SK-N-SH treated with all-trans-retinoic acid at 6 μM for 48 hours (cell line): Measurements from ENCODE around the gene UTS2.

Source experiments
- ATAC-seq: fragments of 200-7000 bp; cut with Tn5 transposase; 3 replicates; pipeline ENCODE4 v1.9.1; 2020; ENCODE audit warnings: mild to moderate bottlenecking, moderate library complexity
- ARNTL ChIP-seq: fragments of 450-650 bp; formaldehyde crosslinking; IDR thresholded peaks from 2 replicates; pipeline ENCODE4 v1.5.0; 2020; ENCODE audit warnings: low read depth, mild to moderate bottlenecking, moderate library complexity, borderline replicate concordance
- BACH2 ChIP-seq: fragments of 250-450 bp; sonication (Bioruptor Pico); IDR thresholded peaks from 2 replicates; pipeline ENCODE4 v1.9.0; 2021; ENCODE audit warnings: mild to moderate bottlenecking, borderline replicate concordance
- CSDC2 ChIP-seq: fragments of 250-450 bp; sonication (Bioruptor Pico); IDR thresholded peaks from 2 replicates; pipeline ENCODE4 v1.5.0; 2020; ENCODE audit warnings: mild to moderate bottlenecking, moderate library complexity
- ESRRG ChIP-seq: fragments of 250-450 bp; sonication (Bioruptor Pico); IDR thresholded peaks from 2 replicates; pipeline ENCODE4 v1.6.1; 2021; ENCODE audit warnings: mild to moderate bottlenecking
- GLIS3 ChIP-seq: fragments of 250-450 bp; sonication (Bioruptor Pico); IDR thresholded peaks from 2 replicates; pipeline ENCODE4 v1.5.0; 2020; ENCODE audit warnings: mild to moderate bottlenecking, moderate library complexity
- ISL1 ChIP-seq: fragments of 250-450 bp; sonication (Bioruptor Pico); IDR thresholded peaks from 2 replicates; pipeline ENCODE4 v2.1.2; 2022; ENCODE audit warnings: mild to moderate bottlenecking, moderate library complexity
- OSR1 ChIP-seq: fragments of 250-450 bp; sonication (Bioruptor Pico); IDR thresholded peaks from 2 replicates; pipeline ENCODE4 v1.8.0; 2022; ENCODE audit warnings: moderate library complexity, mild to moderate bottlenecking, inconsistent platforms
- POU6F1 ChIP-seq: fragments of 250-450 bp; sonication (Bioruptor Pico); IDR thresholded peaks from 2 replicates; pipeline ENCODE4 v1.8.0; 2021; ENCODE audit warnings: low read depth, mild to moderate bottlenecking, moderate library complexity, borderline replicate concordance
- PPARA ChIP-seq: fragments of 250-450 bp; sonication (Bioruptor Pico); IDR thresholded peaks from 2 replicates; pipeline ENCODE4 v1.5.0; 2020; ENCODE audit warnings: mild to moderate bottlenecking, borderline replicate concordance
- RARB ChIP-seq: fragments of 250-450 bp; sonication (Bioruptor Pico); IDR thresholded peaks from 2 replicates; pipeline ENCODE4 v1.8.0; 2021; ENCODE audit warnings: mild to moderate bottlenecking, moderate library complexity
- SNAI2 ChIP-seq: fragments of 250-450 bp; sonication (Bioruptor Pico); IDR thresholded peaks from 2 replicates; pipeline ENCODE4 v1.5.0; 2020; ENCODE audit warnings: mild to moderate bottlenecking, moderate library complexity
- TCF4 ChIP-seq: fragments of 250-450 bp; sonication (Bioruptor Pico); IDR thresholded peaks from 2 replicates; pipeline ENCODE4 v1.8.0; 2021; ENCODE audit warnings: mild to moderate bottlenecking, moderate library complexity, borderline replicate concordance
- TOX ChIP-seq: fragments of 250-450 bp; sonication (Bioruptor Pico); IDR thresholded peaks from 2 replicates; pipeline ENCODE4 v1.8.0; 2021; ENCODE audit warnings: mild to moderate bottlenecking, moderate library complexity, borderline replicate concordance
- TSHZ2 ChIP-seq: fragments of 250-450 bp; sonication (Bioruptor Pico); IDR thresholded peaks from 2 replicates; pipeline ENCODE4 v1.5.0; 2020; ENCODE audit warnings: mild to moderate bottlenecking, moderate library complexity
- ZC3H10 ChIP-seq: fragments of 250-450 bp; sonication (Bioruptor Pico); IDR thresholded peaks from 2 replicates; pipeline ENCODE4 v1.5.1; 2021; ENCODE audit warnings: mild to moderate bottlenecking, moderate library complexity
- ZFP3 ChIP-seq: fragments of 250-450 bp; sonication (Bioruptor Pico); IDR thresholded peaks from 2 replicates; pipeline ENCODE4 v1.5.0; 2020; ENCODE audit warnings: mild to moderate bottlenecking, moderate library complexity
- ZFP30 ChIP-seq: fragments of 450-650 bp; formaldehyde crosslinking; IDR thresholded peaks from 2 replicates; pipeline ENCODE4 v1.5.0; 2022; ENCODE audit warnings: mild to moderate bottlenecking, moderate library complexity
- ZNF565 ChIP-seq: fragments of 450-650 bp; formaldehyde crosslinking; conservative IDR thresholded peaks from 2 replicates; pipeline ENCODE4 v1.5.0; 2020; ENCODE audit warnings: low read depth, mild to moderate bottlenecking, moderate library complexity
- ZNF70 ChIP-seq: fragments of 450-650 bp; formaldehyde crosslinking; IDR thresholded peaks from 2 replicates; pipeline ENCODE4 v1.5.0; 2020; ENCODE audit warnings: mild to moderate bottlenecking, moderate library complexity
- ZNF8 ChIP-seq: fragments of 450-650 bp; formaldehyde crosslinking; IDR thresholded peaks from 2 replicates; pipeline ENCODE4 v1.5.0; 2020; ENCODE audit warnings: mild to moderate bottlenecking, moderate library complexity
- TF ChIP-seq, protein P1 (sequence below): fragments of 250-450 bp; sonication (Bioruptor Pico); IDR thresholded peaks from 2 replicates; pipeline ENCODE4 v1.5.1; 2020; ENCODE audit warnings: low read depth, mild to moderate bottlenecking, moderate library complexity
- TF ChIP-seq, protein P2 (sequence below): fragments of 250-450 bp; sonication (Bioruptor Pico); IDR thresholded peaks from 2 replicates; pipeline ENCODE4 v1.5.1; 2021; ENCODE audit warnings: mild to moderate bottlenecking, moderate library complexity
- TF ChIP-seq, protein P3 (sequence below): fragments of 250-450 bp; sonication (Bioruptor Pico); IDR thresholded peaks from 2 replicates; pipeline ENCODE4 v1.8.0; 2020; ENCODE audit warnings: mild to moderate bottlenecking, moderate library complexity, borderline replicate concordance

Gene UTS2

GRCh38 chr1:7863756-7864328, 11.0 kb upstream of the UTS2 start:
- no peak for TF ChIP-seq SNAI2
- TF ChIP-seq TOX (CRISPR knock-in tag), result no peak
- no peak for TF ChIP-seq POU6F1 (CRISPR knock-in tag)
- TF ChIP-seq ZFP30 (CRISPR knock-in tag), result no peak
- TF ChIP-seq PPARA, result no peak
- TF ChIP-seq, protein P1, sequence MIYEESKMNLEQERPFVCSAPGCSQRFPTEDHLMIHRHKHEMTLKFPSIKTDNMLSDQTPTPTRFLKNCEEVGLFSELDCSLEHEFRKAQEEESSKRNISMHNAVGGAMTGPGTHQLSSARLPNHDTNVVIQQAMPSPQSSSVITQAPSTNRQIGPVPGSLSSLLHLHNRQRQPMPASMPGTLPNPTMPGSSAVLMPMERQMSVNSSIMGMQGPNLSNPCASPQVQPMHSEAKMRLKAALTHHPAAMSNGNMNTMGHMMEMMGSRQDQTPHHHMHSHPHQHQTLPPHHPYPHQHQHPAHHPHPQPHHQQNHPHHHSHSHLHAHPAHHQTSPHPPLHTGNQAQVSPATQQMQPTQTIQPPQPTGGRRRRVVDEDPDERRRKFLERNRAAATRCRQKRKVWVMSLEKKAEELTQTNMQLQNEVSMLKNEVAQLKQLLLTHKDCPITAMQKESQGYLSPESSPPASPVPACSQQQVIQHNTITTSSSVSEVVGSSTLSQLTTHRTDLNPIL (CRISPR knock-in tag), result no peak
- TF ChIP-seq TSHZ2, result no peak
- TF ChIP-seq RARB (CRISPR knock-in tag), result no peak
- TF ChIP-seq ARNTL (CRISPR knock-in tag), result no peak
- TF ChIP-seq GLIS3 (CRISPR knock-in tag), result no peak
- TF ChIP-seq ISL1 (CRISPR knock-in tag), result no peak
- TF ChIP-seq ZNF8 (CRISPR knock-in tag), result no peak
- no peak for TF ChIP-seq CSDC2 (CRISPR knock-in tag)
- no peak for TF ChIP-seq ZNF565 (CRISPR knock-in tag)
- TF ChIP-seq TCF4, result no peak
- no peak for TF ChIP-seq OSR1 (CRISPR knock-in tag)
- no peak for TF ChIP-seq ZFP3 (CRISPR knock-in tag)
- ATAC-seq, result no peak

GRCh38 chr1:7862211-7863060, 9.6 kb upstream of the UTS2 start:
- TF ChIP-seq RARB (CRISPR knock-in tag), result no peak
- TF ChIP-seq, protein P2, sequence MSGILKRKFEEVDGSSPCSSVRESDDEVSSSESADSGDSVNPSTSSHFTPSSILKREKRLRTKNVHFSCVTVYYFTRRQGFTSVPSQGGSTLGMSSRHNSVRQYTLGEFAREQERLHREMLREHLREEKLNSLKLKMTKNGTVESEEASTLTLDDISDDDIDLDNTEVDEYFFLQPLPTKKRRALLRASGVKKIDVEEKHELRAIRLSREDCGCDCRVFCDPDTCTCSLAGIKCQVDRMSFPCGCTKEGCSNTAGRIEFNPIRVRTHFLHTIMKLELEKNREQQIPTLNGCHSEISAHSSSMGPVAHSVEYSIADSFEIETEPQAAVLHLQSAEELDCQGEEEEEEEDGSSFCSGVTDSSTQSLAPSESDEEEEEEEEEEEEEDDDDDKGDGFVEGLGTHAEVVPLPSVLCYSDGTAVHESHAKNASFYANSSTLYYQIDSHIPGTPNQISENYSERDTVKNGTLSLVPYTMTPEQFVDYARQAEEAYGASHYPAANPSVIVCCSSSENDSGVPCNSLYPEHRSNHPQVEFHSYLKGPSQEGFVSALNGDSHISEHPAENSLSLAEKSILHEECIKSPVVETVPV (CRISPR knock-in tag), result no peak
- TF ChIP-seq ARNTL (CRISPR knock-in tag), result no peak
- TF ChIP-seq, protein P3, sequence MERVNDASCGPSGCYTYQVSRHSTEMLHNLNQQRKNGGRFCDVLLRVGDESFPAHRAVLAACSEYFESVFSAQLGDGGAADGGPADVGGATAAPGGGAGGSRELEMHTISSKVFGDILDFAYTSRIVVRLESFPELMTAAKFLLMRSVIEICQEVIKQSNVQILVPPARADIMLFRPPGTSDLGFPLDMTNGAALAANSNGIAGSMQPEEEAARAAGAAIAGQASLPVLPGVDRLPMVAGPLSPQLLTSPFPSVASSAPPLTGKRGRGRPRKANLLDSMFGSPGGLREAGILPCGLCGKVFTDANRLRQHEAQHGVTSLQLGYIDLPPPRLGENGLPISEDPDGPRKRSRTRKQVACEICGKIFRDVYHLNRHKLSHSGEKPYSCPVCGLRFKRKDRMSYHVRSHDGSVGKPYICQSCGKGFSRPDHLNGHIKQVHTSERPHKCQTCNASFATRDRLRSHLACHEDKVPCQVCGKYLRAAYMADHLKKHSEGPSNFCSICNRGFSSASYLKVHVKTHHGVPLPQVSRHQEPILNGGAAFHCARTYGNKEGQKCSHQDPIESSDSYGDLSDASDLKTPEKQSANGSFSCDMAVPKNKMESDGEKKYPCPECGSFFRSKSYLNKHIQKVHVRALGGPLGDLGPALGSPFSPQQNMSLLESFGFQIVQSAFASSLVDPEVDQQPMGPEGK (CRISPR knock-in tag), result no peak
- no peak for TF ChIP-seq CSDC2 (CRISPR knock-in tag)
- no peak for TF ChIP-seq BACH2
- TF ChIP-seq TCF4, result no peak
- TF ChIP-seq ESRRG (CRISPR knock-in tag), result no peak
- TF ChIP-seq GLIS3 (CRISPR knock-in tag), result no peak
- no peak for TF ChIP-seq TSHZ2
- TF ChIP-seq ZNF70 (CRISPR knock-in tag), result no peak
- no peak for TF ChIP-seq ZFP30 (CRISPR knock-in tag)
- no peak for TF ChIP-seq ZC3H10 (CRISPR knock-in tag)
- no peak for TF ChIP-seq OSR1 (CRISPR knock-in tag)
- TF ChIP-seq SNAI2, result no peak
- no peak for TF ChIP-seq TOX (CRISPR knock-in tag)
- no peak for TF ChIP-seq ISL1 (CRISPR knock-in tag)
- no peak for TF ChIP-seq ZNF8 (CRISPR knock-in tag)
- no peak for TF ChIP-seq ZNF565 (CRISPR knock-in tag)
- ATAC-seq, result no peak
